H9 (cell line): ENCODE results near the gene AGO1. TPM values are rescaled to one million over a fixed set of nuclear protein-coding genes. Genes with fewer than 3 reads are reported as not detected.

Experiments used
- DNase-seq: peaks from one replicate; pipeline ENCODE4 v3.0.0-alpha.2; 2017
- H2AFZ ChIP-seq: one replicate; pipeline ENCODE4 v1.6.1; 2013; ENCODE audit warnings: mild to moderate bottlenecking, low read length, control low read depth, moderate library complexity
- H2AK5ac ChIP-seq: 2 replicates; pipeline ENCODE4 v1.6.1; 2013; ENCODE audit warnings: low read length, control low read depth, mixed read lengths; ENCODE audit not compliant: insufficient read length
- H2BK120ac ChIP-seq: one replicate; pipeline ENCODE4 v1.6.1; 2013; ENCODE audit warnings: low read depth, mild to moderate bottlenecking, low read length, control low read depth, inconsistent platforms; ENCODE audit not compliant: poor library complexity, severe bottlenecking
- H2BK12ac ChIP-seq: 2 replicates; pipeline ENCODE4 v1.6.1; 2013; ENCODE audit warnings: low read length, control low read depth, mixed read lengths, low read depth; ENCODE audit not compliant: insufficient read length
- H2BK15ac ChIP-seq: 2 replicates; pipeline ENCODE4 v1.6.1; 2013; ENCODE audit warnings: low read depth, low read length, control low read depth
- H2BK20ac ChIP-seq: one replicate; pipeline ENCODE4 v1.6.1; 2013; ENCODE audit warnings: low read depth, mild to moderate bottlenecking, low read length, control low read depth, inconsistent platforms; ENCODE audit not compliant: poor library complexity, severe bottlenecking
- H2BK5ac ChIP-seq: 2 replicates; pipeline ENCODE4 v1.6.1; 2013; ENCODE audit warnings: low read length, control low read depth, mixed read lengths; ENCODE audit not compliant: insufficient read length
- H3K14ac ChIP-seq: 2 replicates; pipeline ENCODE4 v1.6.1; 2013; ENCODE audit warnings: low read length, control low read depth; ENCODE audit not compliant: insufficient read depth
- H3K18ac ChIP-seq: 2 replicates; pipeline ENCODE4 v1.6.1; 2013; ENCODE audit warnings: low read depth, mild to moderate bottlenecking, mixed read lengths, low read length, control low read depth; ENCODE audit not compliant: insufficient read length
- H3K23ac ChIP-seq: 2 replicates; pipeline ENCODE4 v1.6.1; 2013; ENCODE audit warnings: low read length, control low read depth, mixed read lengths, low read depth; ENCODE audit not compliant: insufficient read length
- H3K23me2 ChIP-seq: 2 replicates; pipeline ENCODE4 v1.6.1; 2013; ENCODE audit warnings: low read depth, mild to moderate bottlenecking, mixed read lengths, low read length, control low read depth; ENCODE audit not compliant: insufficient read length, poor library complexity, severe bottlenecking
- H3K27ac ChIP-seq: 2 replicates; pipeline ENCODE4 v1.5.1; 2013; ENCODE audit warnings: low read length, control low read depth, mixed read lengths, low read depth; ENCODE audit not compliant: insufficient read length
- H3K27me3 ChIP-seq: 2 replicates; pipeline ENCODE4 v1.6.1; 2013; ENCODE audit warnings: low read length, control low read depth, inconsistent platforms; ENCODE audit not compliant: insufficient read depth
- H3K4ac ChIP-seq: 2 replicates; pipeline ENCODE4 v1.6.1; 2013; ENCODE audit warnings: low read depth, mild to moderate bottlenecking, control low read depth, inconsistent platforms, low read length, moderate library complexity
- H3K4me1 ChIP-seq: 2 replicates; pipeline ENCODE4 v1.6.1; 2013; ENCODE audit warnings: low read length, control low read depth, inconsistent platforms; ENCODE audit not compliant: insufficient read depth
- H3K4me2 ChIP-seq: 2 replicates; pipeline ENCODE4 v1.6.1; 2013; ENCODE audit warnings: low read length, control low read depth, mixed read lengths; ENCODE audit not compliant: insufficient read length, insufficient read depth
- H3K56ac ChIP-seq: 2 replicates; pipeline ENCODE4 v1.6.1; 2013; ENCODE audit warnings: low read depth, mild to moderate bottlenecking, mixed read lengths, low read length, control low read depth; ENCODE audit not compliant: insufficient read length
- H3K79me1 ChIP-seq: 2 replicates; pipeline ENCODE4 v1.6.1; 2013; ENCODE audit warnings: low read depth, mild to moderate bottlenecking, moderate library complexity, low read length, control low read depth, inconsistent platforms; ENCODE audit not compliant: insufficient read depth, poor library complexity, severe bottlenecking
- H3K79me2 ChIP-seq: 2 replicates; pipeline ENCODE4 v1.6.1; 2013; ENCODE audit warnings: low read length, control low read depth, inconsistent platforms; ENCODE audit not compliant: insufficient read depth
- H3K9ac ChIP-seq: 2 replicates; pipeline ENCODE4 v1.6.1; 2013; ENCODE audit warnings: low read length, control low read depth, mixed read lengths; ENCODE audit not compliant: insufficient read length; ENCODE audit errors: extremely low read depth
- H3K9me3 ChIP-seq: one replicate; pipeline ENCODE4 v1.6.1; 2013; ENCODE audit warnings: low read depth, low read length, inconsistent platforms; ENCODE audit not compliant: control insufficient read depth
- H3T11ph ChIP-seq: one replicate; pipeline ENCODE4 v1.6.1; 2013; ENCODE audit warnings: mild to moderate bottlenecking, low read length, control low read depth, inconsistent platforms
- H4K20me1 ChIP-seq: one replicate; pipeline ENCODE4 v1.6.1; 2013; ENCODE audit not compliant: control insufficient read depth, insufficient read length, insufficient read depth
- H4K5ac ChIP-seq: 2 replicates; pipeline ENCODE4 v1.6.1; 2013; ENCODE audit warnings: low read depth, mild to moderate bottlenecking, mixed read lengths, low read length, control low read depth; ENCODE audit not compliant: insufficient read length
- H4K8ac ChIP-seq: replicated peaks from 2 replicates; pipeline ENCODE4 v1.6.1; 2013; ENCODE audit warnings: low read length, control low read depth, mixed read lengths, low read depth; ENCODE audit not compliant: insufficient read length
- H4K91ac ChIP-seq: 2 replicates; pipeline ENCODE4 v1.6.1; 2013; ENCODE audit warnings: low read depth, mild to moderate bottlenecking, moderate library complexity, mixed read lengths, low read length, control low read depth; ENCODE audit not compliant: insufficient read length
- H3K27ac Mint-ChIP-seq, 3 experiments: 2 replicates in 2 of 3; 3 replicates in 1 of 3; pipeline ENCODE4 v1.8.0; 2020 to 2021; ENCODE audit warnings: mixed read lengths in 3 of 3, mild to moderate bottlenecking in 1 of 3, moderate library complexity in 1 of 3
- H3K27me3 Mint-ChIP-seq: 2 replicates; pipeline ENCODE4 v1.8.0; 2021; ENCODE audit warnings: low read depth, mild to moderate bottlenecking, moderate library complexity, mixed read lengths
- H3K36me3 Mint-ChIP-seq, 3 experiments: 2 replicates in 2 of 3; 3 replicates in 1 of 3; pipeline ENCODE4 v1.8.0; 2020 to 2021; ENCODE audit warnings: low read depth in 3 of 3, mixed read lengths in 3 of 3; ENCODE audit not compliant: insufficient read depth in 1 of 3
- H3K4me1 Mint-ChIP-seq, 2 experiments: 2 replicates each; pipeline ENCODE4 v1.8.0; 2020; ENCODE audit warnings: mixed read lengths in 2 of 2
- H3K4me3 Mint-ChIP-seq, 2 experiments: 2 replicates in 1 of 2; 3 replicates in 1 of 2; pipeline ENCODE4 v1.8.0; 2020 to 2021; ENCODE audit warnings: mild to moderate bottlenecking in 2 of 2, mixed read lengths in 2 of 2, moderate library complexity in 1 of 2
- H3K9me3 Mint-ChIP-seq, 2 experiments: 2 replicates in 1 of 2; 3 replicates in 1 of 2; pipeline ENCODE4 v1.8.0; 2020; ENCODE audit warnings: mild to moderate bottlenecking in 2 of 2, mixed read lengths in 2 of 2, moderate library complexity in 1 of 2
- WGBS: extraction: QIAGEN DNeasy Blood & Tissue Kit; methylation state at CpG from one replicate; pipeline ENCODE4 v1.1.7; 2013; ENCODE audit warnings: missing lambda C conversion rate, low lambda C conversion rate, mixed read lengths; ENCODE audit not compliant: insufficient read length; ENCODE audit errors: extremely low coverage; 5-methylcytosine and 5-hydroxymethylcytosine counted together
- total RNA-seq: library from RNA; stranded (reverse); gene quantifications from 2 replicates; pipeline ENCODE4 v1.2.1, GENCODE V29; 2021
- TF ChIP-seq, protein P1 (sequence below): fragments of 200-600 bp; sonication (generic); conservative IDR thresholded peaks from 3 replicates; pipeline ENCODE4 v1.8.0; 2021; ENCODE audit warnings: antibody characterized with exemption, mild to moderate bottlenecking

The AGO1 gene
- total RNA-seq, 1 experiment from 2014 or later = 74.2 TPM

DNA sequence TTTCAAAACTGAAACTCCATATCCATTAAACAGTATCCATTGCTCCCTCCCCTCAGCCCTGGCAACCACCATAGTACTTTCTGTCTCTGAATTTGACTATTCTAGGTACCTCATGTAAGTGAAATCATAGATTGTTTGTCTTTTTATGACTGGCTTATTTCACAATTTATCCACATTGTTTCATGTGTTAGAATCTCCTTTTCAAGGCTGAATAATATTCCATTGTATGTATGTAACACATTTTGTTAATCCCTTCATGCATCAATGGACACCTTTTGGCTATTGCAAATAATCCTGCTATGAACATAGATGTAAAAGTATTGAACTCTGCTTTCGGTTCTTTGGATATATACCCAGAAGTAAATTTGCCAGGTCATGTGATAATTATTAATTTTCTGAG, 85.4 kb downstream of the AGO1 start:
- no peak overlapping the region for H2BK15ac ChIP-seq
- no peak overlapping the region for H3K27ac ChIP-seq
- DNase-seq = no peak
- no peaks in the 10 kb centered on the region for H3K4me1 Mint-ChIP-seq
- no peaks in the 10 kb centered on the region for H3K27me3 ChIP-seq
- no peaks in the 10 kb centered on the region for H3K4me1 ChIP-seq
- no peak overlapping the region for H3K4ac ChIP-seq
- no peak overlapping the region for H4K8ac ChIP-seq
- H3K36me3 Mint-ChIP-seq = peaks cover 10 to 34% (median 29%) of the 10 kb centered on the region in 3 experiments; a peak in 6 of 7 replicates
- H3K14ac ChIP-seq = no peak overlapping the region
- no peak overlapping the region for H3K23ac ChIP-seq
- H3K56ac ChIP-seq = no peak overlapping the region
- H2AK5ac ChIP-seq = no peak overlapping the region
- no peaks in the 10 kb centered on the region for H3K9me3 ChIP-seq
- no peaks in the 10 kb centered on the region for H3K27me3 Mint-ChIP-seq
- H3K9ac ChIP-seq = no peak overlapping the region
- peaks cover 0 to 3% of the 10 kb centered on the region in 2 experiments; a peak in 1 of 5 replicates for H3K9me3 Mint-ChIP-seq
- H2BK20ac ChIP-seq = no peak overlapping the region
- H3K79me2 ChIP-seq = no peaks in the 10 kb centered on the region
- TF ChIP-seq, protein P1, sequence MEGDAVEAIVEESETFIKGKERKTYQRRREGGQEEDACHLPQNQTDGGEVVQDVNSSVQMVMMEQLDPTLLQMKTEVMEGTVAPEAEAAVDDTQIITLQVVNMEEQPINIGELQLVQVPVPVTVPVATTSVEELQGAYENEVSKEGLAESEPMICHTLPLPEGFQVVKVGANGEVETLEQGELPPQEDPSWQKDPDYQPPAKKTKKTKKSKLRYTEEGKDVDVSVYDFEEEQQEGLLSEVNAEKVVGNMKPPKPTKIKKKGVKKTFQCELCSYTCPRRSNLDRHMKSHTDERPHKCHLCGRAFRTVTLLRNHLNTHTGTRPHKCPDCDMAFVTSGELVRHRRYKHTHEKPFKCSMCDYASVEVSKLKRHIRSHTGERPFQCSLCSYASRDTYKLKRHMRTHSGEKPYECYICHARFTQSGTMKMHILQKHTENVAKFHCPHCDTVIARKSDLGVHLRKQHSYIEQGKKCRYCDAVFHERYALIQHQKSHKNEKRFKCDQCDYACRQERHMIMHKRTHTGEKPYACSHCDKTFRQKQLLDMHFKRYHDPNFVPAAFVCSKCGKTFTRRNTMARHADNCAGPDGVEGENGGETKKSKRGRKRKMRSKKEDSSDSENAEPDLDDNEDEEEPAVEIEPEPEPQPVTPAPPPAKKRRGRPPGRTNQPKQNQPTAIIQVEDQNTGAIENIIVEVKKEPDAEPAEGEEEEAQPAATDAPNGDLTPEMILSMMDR = no peak
- no peaks in the 10 kb centered on the region for H4K20me1 ChIP-seq
- H3K27ac Mint-ChIP-seq = no peak overlapping the region
- no peak overlapping the region for H4K91ac ChIP-seq
- H2BK120ac ChIP-seq = no peak overlapping the region
- no peak overlapping the region for H2BK5ac ChIP-seq
- no CpG with 5 or more reads among the region's 1 CpG for WGBS
- no peak overlapping the region for H2AFZ ChIP-seq
- H3K18ac ChIP-seq = no peak overlapping the region
- no peak overlapping the region for H3K4me2 ChIP-seq
- no peaks in the 10 kb centered on the region for H3K79me1 ChIP-seq
- H3K4me3 Mint-ChIP-seq = no peak overlapping the region
- no peaks in the 10 kb centered on the region for H3K23me2 ChIP-seq
- no peak overlapping the region for H2BK12ac ChIP-seq
- no peak overlapping the region for H4K5ac ChIP-seq
- H3T11ph ChIP-seq = no peak overlapping the region
